Neural crest cell (in vitro differentiated cells): ENCODE measurements around the gene INTS11. TPM values are rescaled to one million over a fixed set of nuclear protein-coding genes. Genes with fewer than 3 reads are reported as not detected.

Source experiments
- DNase-seq: peaks from one replicate; pipeline ENCODE4 v3.0.0; 2021; ENCODE audit warnings: low read depth, mixed read lengths, low spot score
- H3K27ac Mint-ChIP-seq: one replicate; pipeline ENCODE4 v1.8.0; 2021; ENCODE audit warnings: mild to moderate bottlenecking, mixed read lengths; ENCODE audit not compliant: unreplicated experiment
- H3K27me3 Mint-ChIP-seq: 2 replicates; pipeline ENCODE4 v1.8.0; 2021; ENCODE audit warnings: low read depth, mild to moderate bottlenecking, mixed read lengths
- H3K36me3 Mint-ChIP-seq: 2 replicates; pipeline ENCODE4 v1.8.0; 2021; ENCODE audit warnings: low read depth, mild to moderate bottlenecking, mixed read lengths
- H3K4me1 Mint-ChIP-seq: 2 replicates; pipeline ENCODE4 v1.8.0; 2021; ENCODE audit warnings: mixed read lengths
- H3K4me3 Mint-ChIP-seq: one replicate; pipeline ENCODE4 v1.8.0; 2021; ENCODE audit warnings: mild to moderate bottlenecking, mixed read lengths
- H3K9me3 Mint-ChIP-seq: 2 replicates; pipeline ENCODE4 v1.8.0; 2021; ENCODE audit warnings: mixed read lengths
- CTCF ChIP-seq: fragments of 200-600 bp; sonication (generic); conservative IDR thresholded peaks from 2 replicates; pipeline ENCODE4 v1.5.0; 2021; ENCODE audit warnings: antibody characterized with exemption, mild to moderate bottlenecking
- total RNA-seq: library from RNA; stranded (reverse); gene quantifications from 2 replicates; pipeline ENCODE4 v1.2.1, GENCODE V29; 2021

INTS11 gene
- total RNA-seq, 1 donor from 2014 or later = 160 TPM

DNA sequence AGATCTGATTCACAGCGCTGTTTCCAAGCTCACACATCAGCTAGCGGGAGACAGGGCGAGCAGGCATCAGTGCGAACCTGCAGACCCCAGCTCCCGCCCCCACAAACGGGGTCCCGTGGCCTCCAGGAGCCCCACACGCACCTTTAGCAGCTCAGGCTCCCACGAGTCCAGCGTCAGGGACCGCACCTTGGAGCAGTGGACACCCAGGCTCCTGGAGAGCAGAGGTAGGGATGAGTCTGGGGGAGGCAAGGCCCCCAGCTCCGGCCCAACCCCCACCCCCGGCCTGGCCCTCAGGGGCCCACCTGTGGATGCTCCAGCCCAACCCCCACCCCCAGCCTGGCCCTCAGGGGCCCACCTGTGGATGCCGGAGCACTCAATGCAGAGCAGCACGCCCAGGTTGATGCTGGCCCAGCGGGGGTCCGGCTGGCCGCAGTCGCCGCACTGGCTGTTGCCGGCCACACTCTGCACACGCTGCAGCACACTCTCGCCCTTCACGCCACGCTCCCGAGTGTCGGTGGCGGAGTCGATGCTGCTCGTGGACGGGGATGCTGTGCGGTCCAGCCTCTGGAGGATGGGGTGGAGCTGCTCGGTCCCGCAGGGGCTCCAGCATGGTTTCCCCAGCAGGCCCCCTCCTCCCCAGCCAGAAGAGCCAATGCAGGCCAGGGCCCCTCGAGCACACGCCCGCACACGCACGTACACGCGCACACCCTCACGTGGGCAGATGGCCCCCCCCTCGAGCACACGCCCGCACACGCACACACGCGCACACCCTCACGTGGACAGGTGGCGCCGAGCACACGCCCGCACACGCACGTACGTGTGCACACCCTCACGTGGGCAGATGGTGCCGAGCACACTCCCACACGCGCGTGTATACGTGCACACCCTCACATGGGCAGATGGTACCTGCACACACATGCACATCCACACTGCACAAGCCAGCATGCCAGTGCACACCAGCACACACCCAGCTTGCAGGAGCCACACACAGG lies 28.1 kb downstream of the INTS11 start:
- no peaks in the 10 kb centered on the region for H3K27me3 Mint-ChIP-seq
- H3K36me3 Mint-ChIP-seq = no peaks in the 10 kb centered on the region
- no peaks in the 10 kb centered on the region for H3K4me1 Mint-ChIP-seq
- H3K27ac Mint-ChIP-seq = no peak overlapping the region
- no peak for DNase-seq
- TF ChIP-seq CTCF = no peak
- no peaks in the 10 kb centered on the region for H3K9me3 Mint-ChIP-seq
- H3K4me3 Mint-ChIP-seq = no peak overlapping the region

DNA sequence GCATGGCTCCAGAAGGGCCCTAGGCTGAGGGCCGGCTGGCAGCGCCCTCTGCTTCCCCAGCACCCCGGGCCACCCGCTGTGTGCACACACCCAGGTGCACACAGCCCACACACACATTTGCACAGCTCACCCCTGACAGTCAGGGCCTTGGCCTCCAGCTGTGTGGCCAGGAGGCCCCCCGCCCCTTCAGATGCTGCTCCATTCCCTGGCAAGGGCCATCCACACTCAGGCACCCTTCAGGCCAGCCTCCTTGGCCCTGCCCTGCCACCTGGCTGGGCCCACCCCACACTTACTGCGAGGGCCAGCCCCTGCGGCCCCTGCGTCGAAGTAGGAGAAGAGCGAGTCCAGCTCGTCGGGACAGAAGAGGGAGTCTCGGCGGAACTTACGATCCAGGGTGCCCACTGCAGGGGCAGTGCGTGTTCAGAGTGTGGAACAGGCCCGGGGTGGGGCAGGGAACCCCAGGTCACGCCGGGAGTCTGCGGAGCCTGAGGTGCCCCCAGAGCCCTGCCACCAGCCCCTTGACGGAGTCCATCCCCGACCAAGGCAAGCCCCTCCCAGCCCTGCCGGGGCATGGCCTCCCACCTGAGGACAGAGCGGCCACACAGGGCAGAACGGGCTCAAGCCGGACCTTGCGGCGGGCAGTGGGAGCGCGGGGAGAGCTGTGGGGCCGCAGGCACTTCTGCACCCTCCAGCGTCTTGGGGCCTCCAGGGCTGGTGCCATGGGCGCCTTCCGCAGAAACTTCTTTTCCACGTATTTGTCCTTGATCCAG lies 29.1 kb downstream of the INTS11 start:
- Mint-ChIP-seq H3K4me3 (no peak overlapping the region), H3K4me1 (no peaks in the 10 kb centered on the region), H3K27ac (no peak overlapping the region), H3K9me3 (no peaks in the 10 kb centered on the region), H3K27me3 (no peaks in the 10 kb centered on the region), H3K36me3 (no peaks in the 10 kb centered on the region)
- no peak for DNase-seq
- no peak for TF ChIP-seq CTCF

DNA sequence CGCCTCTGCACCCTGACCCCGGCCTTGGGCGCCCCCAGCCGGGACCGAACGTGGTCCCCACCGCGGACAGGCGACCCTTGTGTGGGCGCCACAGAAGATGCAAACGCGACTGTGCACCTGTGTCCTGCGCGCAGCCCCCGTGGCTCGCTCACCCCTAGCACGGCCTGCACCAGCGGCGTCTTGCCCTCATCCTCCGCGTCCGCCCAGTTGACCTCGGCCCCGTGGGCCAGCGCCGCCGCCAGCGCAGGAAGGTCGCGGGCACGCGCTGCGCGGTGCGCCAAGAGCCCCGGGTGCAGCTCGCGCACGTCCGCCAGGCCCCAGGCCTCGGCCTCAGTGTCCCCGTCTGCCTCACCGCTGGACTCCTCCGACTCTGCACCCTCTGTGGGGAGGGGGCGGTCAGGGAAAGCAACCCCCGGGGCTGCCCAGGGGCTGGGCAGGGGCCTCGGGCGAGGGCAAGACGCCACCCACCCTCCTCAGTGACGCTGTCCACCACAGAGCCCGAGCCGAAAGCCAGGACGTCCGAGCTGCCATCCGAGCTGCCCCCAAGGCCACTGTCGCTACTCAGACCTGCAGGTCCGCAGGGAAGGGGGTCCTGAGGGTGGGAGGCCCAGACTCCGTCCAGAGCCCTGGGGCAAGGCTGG lies 30.1 kb downstream of the INTS11 start:
- H3K27me3 Mint-ChIP-seq = peaks cover 2% of the 10 kb centered on the region
- H3K36me3 Mint-ChIP-seq = no peaks in the 10 kb centered on the region
- no peak overlapping the region for H3K4me3 Mint-ChIP-seq
- no peaks in the 10 kb centered on the region for H3K9me3 Mint-ChIP-seq
- no peak for TF ChIP-seq CTCF
- no peaks in the 10 kb centered on the region for H3K4me1 Mint-ChIP-seq
- H3K27ac Mint-ChIP-seq = no peak overlapping the region
- no peak for DNase-seq

GRCh38 chr1:1293263-1294249 lies 30.9 kb downstream of the INTS11 start:
- Mint-ChIP-seq H3K9me3 (no peaks in the 10 kb centered on the region), H3K4me1 (no peaks in the 10 kb centered on the region), H3K27ac (no peak overlapping the region), H3K4me3 (no peak overlapping the region), H3K27me3 (peaks cover 2% of the 10 kb centered on the region), H3K36me3 (no peaks in the 10 kb centered on the region)
- TF ChIP-seq CTCF = no peak
- DNase-seq = no peak
